Liver (tissue), 9 donors: ENCODE measurements around the gene LAMA5. TPM values are rescaled to one million over a fixed set of nuclear protein-coding genes. Genes with fewer than 3 reads are reported as not detected.
A peak's percentile ranks its signal among the peaks of the same experiment; 100 is the strongest.

ENCODE experiments used
- DNase-seq: peaks from one replicate; pipeline ENCODE4 v3.0.0-alpha.2; 2017; ENCODE audit warnings: low spot score
- H3K27ac ChIP-seq, 2 donors: one replicate each; pipeline ENCODE4 v1.7.0; 2013; ENCODE audit warnings: inconsistent platforms in 2 of 2, low read length in 2 of 2, control low read depth in 1 of 2, low read depth in 1 of 2, mild to moderate bottlenecking in 1 of 2
- H3K27me3 ChIP-seq, 4 donors: one replicate each; pipeline versions ENCODE4 v1.6.1 to v1.7.0; 2013; ENCODE audit warnings: low read length in 3 of 4, inconsistent platforms in 1 of 4, mild to moderate bottlenecking in 1 of 4, moderate library complexity in 1 of 4; ENCODE audit not compliant: control insufficient read depth in 4 of 4, insufficient read depth in 4 of 4
- H3K36me3 ChIP-seq, 4 donors: one replicate each; pipeline versions ENCODE4 v1.6.1 to v1.7.0; 2013; ENCODE audit warnings: low read length in 3 of 4, mild to moderate bottlenecking in 3 of 4, low read depth in 1 of 4, moderate library complexity in 1 of 4; ENCODE audit not compliant: control insufficient read depth in 4 of 4, insufficient read depth in 3 of 4
- H3K4me1 ChIP-seq, 4 donors: one replicate each; pipeline versions ENCODE4 v1.6.1 to v1.7.0; 2013; ENCODE audit warnings: low read length in 3 of 4, mild to moderate bottlenecking in 3 of 4, moderate library complexity in 1 of 4; ENCODE audit not compliant: control insufficient read depth in 4 of 4, insufficient read depth in 4 of 4
- H3K4me3 ChIP-seq, 3 donors: one replicate each; pipeline versions ENCODE4 v1.6.1 to v1.7.0; 2013; ENCODE audit warnings: low read length in 3 of 3, control low read depth in 1 of 3, low read depth in 1 of 3, mild to moderate bottlenecking in 1 of 3
- H3K9ac ChIP-seq, 2 donors: one replicate each; pipeline ENCODE4 v1.7.0; 2013; ENCODE audit warnings: low read length in 2 of 2, mild to moderate bottlenecking in 2 of 2, moderate library complexity in 2 of 2, control low read depth in 1 of 2, low read depth in 1 of 2
- H3K9me3 ChIP-seq, 4 donors: one replicate each; pipeline versions ENCODE4 v1.6.1 to v1.7.0; 2013; ENCODE audit warnings: low read length in 3 of 4; ENCODE audit not compliant: control insufficient read depth in 4 of 4
- ATF3 ChIP-seq: IDR thresholded peaks from 2 replicates; pipeline ENCODE4 v1.6.1; 2016; ENCODE audit warnings: antibody characterized with exemption
- CTCF ChIP-seq: fragments of 150-350 bp; IDR thresholded peaks from 2 replicates; pipeline ENCODE4 v1.5.1; 2017; ENCODE audit warnings: improper control_type of control experiment, low read depth, low read length; ENCODE audit not compliant: missing input control
- FOXA1 ChIP-seq: IDR thresholded peaks from 2 replicates; pipeline ENCODE4 v1.6.1; 2016; ENCODE audit warnings: antibody characterized with exemption
- GABPA ChIP-seq, 2 donors: IDR thresholded peaks in 1 of 2; conservative IDR thresholded peaks in 1 of 2; 2 replicates each; pipeline ENCODE4 v1.6.1; 2016; ENCODE audit warnings: antibody characterized with exemption in 2 of 2, mild to moderate bottlenecking in 1 of 2, moderate library complexity in 1 of 2
- HNF4A ChIP-seq, 2 donors: conservative IDR thresholded peaks; 2 replicates each; pipeline ENCODE4 v1.6.1; 2016; ENCODE audit warnings: antibody characterized with exemption in 2 of 2, mild to moderate bottlenecking in 2 of 2
- HNF4G ChIP-seq: IDR thresholded peaks from 2 replicates; pipeline ENCODE4 v1.6.1; 2016; ENCODE audit warnings: antibody characterized with exemption
- JUND ChIP-seq, 2 donors: IDR thresholded peaks; 2 replicates each; pipeline ENCODE4 v1.6.1; 2016; ENCODE audit warnings: antibody characterized with exemption in 2 of 2
- MAX ChIP-seq: IDR thresholded peaks from 2 replicates; pipeline ENCODE4 v1.6.1; 2016; ENCODE audit warnings: antibody characterized with exemption
- NR2F2 ChIP-seq: IDR thresholded peaks from 2 replicates; pipeline ENCODE4 v1.6.1; 2016; ENCODE audit warnings: antibody characterized with exemption
- RAD21 ChIP-seq, 2 donors: IDR thresholded peaks; 2 replicates each; pipeline ENCODE4 v1.6.1; 2016; ENCODE audit warnings: antibody characterized with exemption in 2 of 2, mild to moderate bottlenecking in 2 of 2
- REST ChIP-seq: IDR thresholded peaks from 2 replicates; pipeline ENCODE4 v1.6.1; 2016; ENCODE audit warnings: antibody characterized with exemption, mild to moderate bottlenecking
- RXRA ChIP-seq, 2 donors: IDR thresholded peaks; 2 replicates each; pipeline ENCODE4 v1.6.1; 2017 to 2018; ENCODE audit warnings: antibody characterized with exemption in 2 of 2, mild to moderate bottlenecking in 1 of 2
- SP1 ChIP-seq: IDR thresholded peaks from 2 replicates; pipeline ENCODE4 v1.6.1; 2018; ENCODE audit warnings: antibody characterized with exemption, mild to moderate bottlenecking
- YY1 ChIP-seq: IDR thresholded peaks from 2 replicates; pipeline ENCODE4 v1.6.1; 2016; ENCODE audit warnings: antibody characterized with exemption, mild to moderate bottlenecking
- ZBTB33 ChIP-seq: IDR thresholded peaks from 2 replicates; pipeline ENCODE4 v1.6.1; 2016; ENCODE audit warnings: antibody characterized with exemption
- WGBS: extraction: QIAGEN DNeasy Blood & Tissue Kit; methylation state at CpG from one replicate; pipeline ENCODE4 v1.1.7; 2013; 5-methylcytosine and 5-hydroxymethylcytosine counted together
- polyA plus RNA-seq, 2 donors: library from polyadenylated mRNA; stranded (reverse) in 1 of 2; unstranded in 1 of 2; fragments of 200-250 nt in 1 of 2; fragments of >200 nt in 1 of 2; fragmentation: Nextera tagmentation in 1 of 2; extraction: Ambion mirVana in 1 of 2; gene quantifications; one replicate each; pipeline versions ENCODE4 v1.2.1 to v1.2.3, GENCODE V29; 2013 to 2015
- total RNA-seq, 2 donors: library from RNA; depleted of rRNA; stranded (reverse); fragments of >200 nt; gene quantifications; one replicate each; pipeline ENCODE4 v1.2.3, GENCODE V29; 2014
- donor health status: healthy.
- donor health status: healthy.
- donor health status: healthy.
- donor health status: healthy.
- donor health status: healthy.

LAMA5 gene
- total and polyA plus RNA-seq, 4 donors, result 3.6 to 40.2 (median 13.7) TPM

- peak overlapping the region; percentile 100 for H3K27ac ChIP-seq
- H3K9ac ChIP-seq, result peak overlapping the region in 1 of 2 donors; percentile 75
- peaks cover 13 to 37% (median 31%) of the 10 kb centered on the region in 4 donors for H3K4me1 ChIP-seq
- no peaks in the 10 kb centered on the region for H3K9me3 ChIP-seq
- H3K4me3 ChIP-seq, result peak overlapping the region in 1 of 3 donors; percentile 85
- peaks cover 20 to 35% (median 27%) of the 10 kb centered on the region in 4 donors for H3K36me3 ChIP-seq
- DNase-seq, result no peak
- no peak for TF ChIP-seq FOXA1
- no peak for TF ChIP-seq REST
- no peak for TF ChIP-seq NR2F2
- TF ChIP-seq YY1, result peak; percentile 19
- TF ChIP-seq RXRA (IDR thresholded peaks at IDR 0.05), result peak; percentile 46 to 50
- no peak for TF ChIP-seq JUND (IDR thresholded peaks at IDR 0.05)
- TF ChIP-seq ATF3, result no peak
- TF ChIP-seq SP1, result no peak
- TF ChIP-seq HNF4A (conservative IDR thresholded peaks at IDR 0.05), result no peak
- no peak for TF ChIP-seq MAX
- no peak for TF ChIP-seq CTCF
- no peak for TF ChIP-seq HNF4G
- TF ChIP-seq RAD21 (IDR thresholded peaks at IDR 0.05), result no peak
- TF ChIP-seq ZBTB33, result no peak
- no peak for TF ChIP-seq GABPA (IDR thresholded peaks at IDR 0.05 in 1 of 2, conservative IDR thresholded peaks at IDR 0.05 in 1 of 2)
- H3K27me3 ChIP-seq, result no peaks in the 10 kb centered on the region
- WGBS, result 62% methylated on average over 18 of the region's 18 CpGs
These were observed 61.9 kb downstream of the LAMA5 start for GRCh38 chr20:62305149-62305764.
